ENCODE data around the gene USP17L10. TPM values are rescaled to one million over a fixed set of nuclear protein-coding genes. Genes with fewer than 3 reads are reported as not detected.
"Not testable (repeated sequence)": the region's sequence is repeated elsewhere in the genome, so short reads cannot be mapped to it uniquely, and the experiment has no call there.

USP17L10 gene, protein sequence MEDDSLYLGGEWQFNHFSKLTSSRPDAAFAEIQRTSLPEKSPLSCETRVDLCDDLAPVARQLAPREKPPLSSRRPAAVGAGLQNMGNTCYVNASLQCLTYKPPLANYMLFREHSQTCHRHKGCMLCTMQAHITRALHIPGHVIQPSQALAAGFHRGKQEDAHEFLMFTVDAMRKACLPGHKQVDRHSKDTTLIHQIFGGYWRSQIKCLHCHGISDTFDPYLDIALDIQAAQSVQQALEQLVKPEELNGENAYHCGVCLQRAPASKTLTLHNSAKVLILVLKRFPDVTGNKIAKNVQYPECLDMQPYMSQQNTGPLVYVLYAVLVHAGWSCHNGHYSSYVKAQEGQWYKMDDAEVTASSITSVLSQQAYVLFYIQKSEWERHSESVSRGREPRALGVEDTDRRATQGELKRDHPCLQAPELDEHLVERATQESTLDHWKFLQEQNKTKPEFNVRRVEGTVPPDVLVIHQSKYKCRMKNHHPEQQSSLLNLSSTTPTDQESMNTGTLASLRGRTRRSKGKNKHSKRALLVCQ
- not detected in 2 replicates for polyA plus RNA-seq
- polyA minus RNA-seq = not detected in 2 replicates

DNA sequence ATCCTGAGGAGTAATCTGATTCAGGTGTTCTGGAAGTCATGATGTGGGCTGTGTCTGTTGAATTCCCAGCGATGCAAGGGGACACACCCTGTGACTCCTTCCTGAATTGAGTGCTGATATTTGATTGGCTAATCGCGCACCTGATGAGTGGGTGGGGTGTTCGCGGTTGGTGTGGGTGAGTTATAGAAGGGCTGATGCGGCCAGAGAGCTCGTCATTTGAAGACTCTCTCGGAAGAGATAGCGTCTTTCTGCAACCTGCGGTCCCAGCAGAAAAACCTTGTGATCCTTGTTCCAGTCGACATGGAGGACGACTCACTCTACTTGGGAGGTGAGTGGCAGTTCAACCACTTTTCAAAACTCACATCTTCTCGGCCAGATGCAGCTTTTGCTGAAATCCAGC is at the start of gene USP17L10:
TSS of gene USP17L10 (plus strand) at position 301 of the 400 bp plus-strand sequence. CDS start at position 301, 0 bp downstream.
- not testable (repeated sequence) for H3K9me3 ChIP-seq (ENCODE audit: low read length); H3K9me2 ChIP-seq (ENCODE audit: insufficient read depth, low read length); H3K9ac ChIP-seq (ENCODE audit: low read length); H3K36me3 ChIP-seq (ENCODE audit: insufficient read depth, low read length); H3K4me3 ChIP-seq (ENCODE audit: low read length); H3K79me2 ChIP-seq (replicated peaks; ENCODE audit: insufficient read depth, low read length); H3K4me2 ChIP-seq (ENCODE audit: low read length); H2AFZ ChIP-seq (ENCODE audit: low read depth, low read length); H3K27me3 ChIP-seq (ENCODE audit: insufficient read depth, low read depth, low read length); H3K27ac ChIP-seq (ENCODE audit: low read length); H3F3A ChIP-seq (ENCODE audit: insufficient read depth, low read length, poor library complexity, severe bottlenecking); H4K20me1 ChIP-seq (ENCODE audit: insufficient read depth)

DNA sequence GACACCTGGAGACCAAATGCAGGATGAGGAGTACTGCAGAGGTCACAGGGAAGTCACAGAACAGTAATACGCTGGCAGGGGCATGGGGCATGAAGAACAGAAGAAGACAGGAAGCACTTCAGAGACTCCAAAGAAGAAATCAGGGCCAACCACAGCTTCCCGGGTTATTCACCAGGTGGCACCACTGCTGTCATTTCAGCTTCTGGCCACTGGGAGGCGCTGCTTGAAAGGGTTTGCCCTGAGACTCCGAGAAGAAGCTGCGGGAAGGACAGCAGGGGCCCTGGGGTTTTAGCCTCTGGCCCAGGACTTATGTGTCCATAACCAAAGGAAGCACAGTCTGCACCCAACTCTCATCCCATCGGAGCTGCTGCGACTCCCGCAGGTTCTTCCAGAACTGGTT is 44.5 kb upstream of the USP17L10 start:
- not testable (repeated sequence) for H3F3A ChIP-seq (ENCODE audit: insufficient read depth, low read length, poor library complexity, severe bottlenecking); H3K36me3 ChIP-seq (ENCODE audit: insufficient read depth, low read length); H3K9me3 ChIP-seq (ENCODE audit: low read length); H3K4me3 ChIP-seq (ENCODE audit: low read length); H3K4me2 ChIP-seq (ENCODE audit: low read length); H3K9me2 ChIP-seq (ENCODE audit: insufficient read depth, low read length); H3K79me2 ChIP-seq (replicated peaks; ENCODE audit: insufficient read depth, low read length); H4K20me1 ChIP-seq (ENCODE audit: insufficient read depth); H3K27me3 ChIP-seq (ENCODE audit: insufficient read depth, low read depth, low read length); H3K9ac ChIP-seq (ENCODE audit: low read length); H3K27ac ChIP-seq (ENCODE audit: low read length); H2AFZ ChIP-seq (ENCODE audit: low read depth, low read length)

DNA sequence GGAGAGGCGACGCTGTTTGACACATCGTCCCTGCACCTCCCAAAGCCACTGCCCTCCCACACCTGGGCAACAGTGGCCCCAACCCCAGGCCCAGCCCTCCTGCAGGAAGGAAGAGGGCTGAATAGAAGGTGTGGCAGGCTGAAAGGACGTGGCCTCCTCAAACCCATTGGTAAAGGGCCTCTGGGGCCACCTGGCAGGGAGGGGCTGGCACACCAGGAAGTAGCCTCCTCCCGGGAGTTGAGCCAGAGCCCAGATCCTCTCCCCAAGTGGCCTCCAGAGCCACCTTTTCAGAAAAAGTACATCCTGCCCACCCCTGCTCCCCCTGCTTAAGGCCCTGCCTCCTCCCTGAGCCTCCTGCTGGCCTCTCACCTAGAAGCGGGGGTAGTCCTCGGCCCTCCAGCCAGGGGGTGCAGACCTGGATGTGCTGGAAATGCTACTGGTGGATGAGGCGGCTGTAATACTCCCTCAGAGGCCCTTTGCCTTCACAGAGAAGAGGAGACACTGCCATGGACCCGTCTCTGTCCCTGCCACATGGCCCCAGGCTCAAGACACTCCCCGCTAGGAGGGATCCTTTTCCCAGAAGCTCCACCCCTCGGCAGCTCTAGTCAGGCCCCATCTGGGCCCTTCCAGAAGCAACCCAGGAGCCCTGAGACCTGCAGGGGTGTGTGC is 40.5 kb upstream of the USP17L10 start, which contains the start of gene FAM90A26:
TSS of gene FAM90A26 (plus strand) at position 619 of the 669 bp plus-strand sequence. CDS start 2,764 bp downstream, outside the sequence.
- H3K4me2 ChIP-seq (ENCODE audit: low read length); H3K27ac ChIP-seq (ENCODE audit: low read length); H3K9me2 ChIP-seq (ENCODE audit: insufficient read depth, low read length); H2AFZ ChIP-seq (ENCODE audit: low read depth, low read length); H3K9me3 ChIP-seq (ENCODE audit: low read length); H3K9ac ChIP-seq (ENCODE audit: low read length); H3K36me3 ChIP-seq (ENCODE audit: insufficient read depth, low read length); H3K4me3 ChIP-seq (ENCODE audit: low read length); H3K27me3 ChIP-seq (ENCODE audit: insufficient read depth, low read depth, low read length); H3K79me2 ChIP-seq (replicated peaks; ENCODE audit: insufficient read depth, low read length); H4K20me1 ChIP-seq (ENCODE audit: insufficient read depth); H3F3A ChIP-seq (ENCODE audit: insufficient read depth, low read length, poor library complexity, severe bottlenecking): not testable (repeated sequence)

DNA sequence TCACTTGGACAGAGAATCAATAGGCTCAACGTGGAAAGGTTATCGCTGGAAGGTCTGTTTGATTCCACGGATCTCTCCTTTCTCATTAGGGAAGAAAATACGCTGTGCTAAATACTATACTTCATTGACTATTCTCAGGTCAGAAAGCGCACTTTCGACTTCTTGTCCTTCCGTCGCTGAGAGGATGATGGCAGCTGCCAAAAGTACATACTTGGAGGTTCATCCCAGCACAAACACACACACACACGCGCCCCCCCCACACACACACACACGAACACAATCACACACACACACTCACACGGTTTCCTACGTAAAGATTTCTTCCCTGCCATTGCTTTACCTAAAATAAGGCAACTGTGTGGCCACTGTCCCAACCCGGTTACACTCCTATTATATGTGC is 4.2 kb downstream of the USP17L10 start:
- H3K36me3 ChIP-seq (ENCODE audit: insufficient read depth, low read length); H3K4me2 ChIP-seq (ENCODE audit: low read length); H3K9me2 ChIP-seq (ENCODE audit: insufficient read depth, low read length); H3K27ac ChIP-seq (ENCODE audit: low read length); H4K20me1 ChIP-seq (ENCODE audit: insufficient read depth); H3K27me3 ChIP-seq (ENCODE audit: insufficient read depth, low read depth, low read length); H3K4me3 ChIP-seq (ENCODE audit: low read length); H3K79me2 ChIP-seq (replicated peaks; ENCODE audit: insufficient read depth, low read length); H3F3A ChIP-seq (ENCODE audit: insufficient read depth, low read length, poor library complexity, severe bottlenecking); H2AFZ ChIP-seq (ENCODE audit: low read depth, low read length); H3K9me3 ChIP-seq (ENCODE audit: low read length); H3K9ac ChIP-seq (ENCODE audit: low read length): not testable (repeated sequence)

DNA sequence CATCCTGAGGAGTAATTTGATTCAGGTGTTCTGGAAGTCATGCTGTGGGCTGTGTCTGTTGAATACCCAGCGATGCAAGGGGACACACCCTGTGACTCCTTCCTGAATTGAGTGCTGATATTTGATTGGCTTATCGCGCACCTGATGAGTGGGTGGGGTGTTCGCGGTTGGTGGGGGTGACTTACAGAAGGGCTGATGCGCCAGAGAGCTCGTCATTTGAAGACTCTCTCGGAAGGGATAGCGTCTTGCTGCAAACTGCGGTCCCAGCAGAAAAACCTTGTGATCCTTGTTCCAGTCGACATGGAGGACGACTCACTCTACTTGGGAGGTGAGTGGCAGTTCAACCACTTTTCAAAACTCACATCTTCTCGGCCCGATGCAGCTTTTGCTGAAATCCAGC is 4.6 kb downstream of the USP17L10 start, which contains the start of gene USP17L11:
TSS of gene USP17L11 (plus strand) at position 301 of the 400 bp plus-strand sequence. CDS start at position 301, 0 bp downstream.
- H3K27me3 ChIP-seq (ENCODE audit: insufficient read depth, low read depth, low read length); H4K20me1 ChIP-seq (ENCODE audit: insufficient read depth); H3F3A ChIP-seq (ENCODE audit: insufficient read depth, low read length, poor library complexity, severe bottlenecking); H3K4me2 ChIP-seq (ENCODE audit: low read length); H3K9me3 ChIP-seq (ENCODE audit: low read length); H3K9ac ChIP-seq (ENCODE audit: low read length); H3K4me3 ChIP-seq (ENCODE audit: low read length); H3K9me2 ChIP-seq (ENCODE audit: insufficient read depth, low read length); H2AFZ ChIP-seq (ENCODE audit: low read depth, low read length); H3K79me2 ChIP-seq (replicated peaks; ENCODE audit: insufficient read depth, low read length); H3K27ac ChIP-seq (ENCODE audit: low read length); H3K36me3 ChIP-seq (ENCODE audit: insufficient read depth, low read length): not testable (repeated sequence)

DNA sequence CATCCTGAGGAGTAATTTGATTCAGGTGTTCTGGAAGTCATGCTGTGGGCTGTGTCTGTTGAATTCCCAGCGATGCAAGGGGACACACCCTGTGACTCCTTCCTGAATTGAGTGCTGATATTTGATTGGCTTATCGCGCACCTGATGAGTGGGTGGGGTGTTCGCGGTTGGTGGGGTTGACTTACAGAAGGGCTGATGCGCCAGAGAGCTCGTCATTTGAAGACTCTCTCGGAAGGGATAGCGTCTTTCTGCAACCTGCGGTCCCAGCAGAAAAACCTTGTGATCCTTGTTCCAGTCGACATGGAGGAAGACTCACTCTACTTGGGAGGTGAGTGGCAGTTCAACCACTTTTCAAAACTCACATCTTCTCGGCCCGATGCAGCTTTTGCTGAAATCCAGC is 9.4 kb downstream of the USP17L10 start, which contains the start of gene USP17L12:
TSS of gene USP17L12 (plus strand) at position 301 of the 400 bp plus-strand sequence. CDS start at position 301, 0 bp downstream.
- H3K79me2 ChIP-seq (replicated peaks; ENCODE audit: insufficient read depth, low read length); H3K4me2 ChIP-seq (ENCODE audit: low read length); H3K9me2 ChIP-seq (ENCODE audit: insufficient read depth, low read length); H3F3A ChIP-seq (ENCODE audit: insufficient read depth, low read length, poor library complexity, severe bottlenecking); H3K9ac ChIP-seq (ENCODE audit: low read length); H4K20me1 ChIP-seq (ENCODE audit: insufficient read depth); H3K4me3 ChIP-seq (ENCODE audit: low read length); H2AFZ ChIP-seq (ENCODE audit: low read depth, low read length); H3K36me3 ChIP-seq (ENCODE audit: insufficient read depth, low read length); H3K27ac ChIP-seq (ENCODE audit: low read length); H3K9me3 ChIP-seq (ENCODE audit: low read length); H3K27me3 ChIP-seq (ENCODE audit: insufficient read depth, low read depth, low read length): not testable (repeated sequence)

DNA sequence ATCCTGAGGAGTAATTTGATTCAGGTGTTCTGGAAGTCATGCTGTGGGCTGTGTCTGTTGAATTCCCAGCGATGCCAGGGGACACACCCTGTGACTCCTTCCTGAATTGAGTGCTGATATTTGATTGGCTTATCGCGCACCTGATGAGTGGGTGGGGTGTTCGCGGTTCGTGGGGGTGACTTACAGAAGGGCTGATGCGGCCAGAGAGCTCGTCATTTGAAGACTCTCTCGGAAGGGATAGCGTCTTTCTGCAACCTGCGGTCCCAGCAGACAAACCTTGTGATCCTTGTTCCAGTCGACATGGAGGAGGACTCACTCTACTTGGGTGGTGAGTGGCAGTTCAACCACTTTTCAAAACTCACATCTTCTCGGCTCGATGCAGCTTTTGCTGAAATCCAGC is 14.1 kb downstream of the USP17L10 start, which contains the start of gene USP17L13:
TSS of gene USP17L13 (plus strand) at position 301 of the 400 bp plus-strand sequence. CDS start at position 301, 0 bp downstream.
- not testable (repeated sequence) for H3K79me2 ChIP-seq (replicated peaks; ENCODE audit: insufficient read depth, low read length); H3K9ac ChIP-seq (ENCODE audit: low read length)

More for the DNA sequence above, 14.1 kb downstream of the USP17L10 start, which contains the start of gene USP17L13:
- H2AFZ ChIP-seq (ENCODE audit: low read depth, low read length); H3K9me3 ChIP-seq (ENCODE audit: low read length); H3K36me3 ChIP-seq (ENCODE audit: insufficient read depth, low read length); H3K27me3 ChIP-seq (ENCODE audit: insufficient read depth, low read depth, low read length); H3K9me2 ChIP-seq (ENCODE audit: insufficient read depth, low read length); H4K20me1 ChIP-seq (ENCODE audit: insufficient read depth); H3K27ac ChIP-seq (ENCODE audit: low read length); H3K4me2 ChIP-seq (ENCODE audit: low read length); H3F3A ChIP-seq (ENCODE audit: insufficient read depth, low read length, poor library complexity, severe bottlenecking); H3K4me3 ChIP-seq (ENCODE audit: low read length): not testable (repeated sequence)

All from neural cell (in vitro differentiated cells).